Peyer's patch (tissue), 4 donors: Measurements from ENCODE around the gene ITGB7. TPM values are rescaled to one million over a fixed set of nuclear protein-coding genes. Genes with fewer than 3 reads are reported as not detected.

Source experiments
- DNase-seq, 3 donors: peaks; one replicate each; pipeline ENCODE4 v3.0.0-alpha.2; 2017 to 2019
- H3K27ac ChIP-seq, 4 donors: fragments of 200-600 bp; sonication (generic); one replicate each; pipeline ENCODE4 v1.5.1; 2016 to 2019
- H3K27me3 ChIP-seq, 2 donors: fragments of 200-600 bp; sonication (generic); one replicate each; pipeline ENCODE4 v1.5.1; 2019
- H3K36me3 ChIP-seq, 3 donors: fragments of 200-600 bp; sonication (generic); one replicate each; pipeline ENCODE4 v1.5.1; 2016 to 2019
- H3K4me1 ChIP-seq, 4 donors: fragments of 200-600 bp; sonication (generic); one replicate each; pipeline ENCODE4 v1.5.1; 2016 to 2019
- H3K4me3 ChIP-seq, 4 donors: fragments of 200-600 bp; sonication (generic); 1 replicate in 3 of 4; 2 replicates in 1 of 4; pipeline ENCODE4 v1.5.1; 2016 to 2019; ENCODE audit warnings: mild to moderate bottlenecking in 1 of 4
- H3K9me3 ChIP-seq, 4 donors: fragments of 200-600 bp; sonication (generic); one replicate each; pipeline ENCODE4 v1.5.1; 2016 to 2019; ENCODE audit warnings: mild to moderate bottlenecking in 1 of 4
- CTCF ChIP-seq, 6 experiments: fragments of 450-650 bp in 4 of 6; fragments of 200-600 bp in 2 of 6; sonication (generic) in 1 of 6; IDR thresholded peaks; one replicate each; pipeline ENCODE4 v1.5.1; 2017 to 2019; ENCODE audit warnings: antibody characterized with exemption in 6 of 6, mild to moderate bottlenecking in 3 of 6, moderate library complexity in 1 of 6
- POLR2A ChIP-seq, 2 donors: fragments of 450-650 bp; IDR thresholded peaks; one replicate each; pipeline ENCODE4 v1.5.1; 2017; ENCODE audit warnings: antibody characterized with exemption in 2 of 2, mild to moderate bottlenecking in 2 of 2, moderate library complexity in 2 of 2
- total RNA-seq, 4 donors: library from RNA; depleted of rRNA; stranded (reverse); fragments of >200 nt; gene quantifications; one replicate each; pipeline ENCODE4 v1.1.0, GENCODE V29; 2016

ITGB7 gene
- total RNA-seq, 4 donors from 2014 or later: 3.8 to 66.0 (median 4.4) TPM

DNA sequence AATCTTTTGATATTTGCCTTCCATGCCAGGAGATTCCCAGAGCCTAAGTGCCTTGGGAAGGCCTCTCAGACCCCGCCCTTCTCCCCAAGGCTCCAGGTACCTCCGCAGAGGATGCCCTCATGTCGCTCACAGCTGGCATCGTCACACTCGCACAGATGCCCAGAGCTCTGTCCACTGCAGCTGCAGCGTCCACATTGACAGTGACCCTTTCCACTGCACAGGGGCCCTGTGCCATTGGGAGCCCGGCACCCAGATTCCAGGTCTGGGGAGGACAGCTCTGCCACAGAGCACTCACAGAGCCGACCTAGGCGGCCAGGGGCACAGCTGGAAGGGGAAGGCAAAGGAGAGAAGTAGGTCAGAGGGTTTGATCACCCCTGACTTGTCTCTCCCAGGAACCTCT is 14.0 kb downstream of the ITGB7 start:
- no peak overlapping the region for H3K4me3 ChIP-seq
- H3K27me3 ChIP-seq: no peaks in the 10 kb centered on the region
- no peak overlapping the region for H3K27ac ChIP-seq
- H3K9me3 ChIP-seq: no peaks in the 10 kb centered on the region
- peaks cover 0 to 16% (median under 1%) of the 10 kb centered on the region in 4 donors for H3K4me1 ChIP-seq
- H3K36me3 ChIP-seq: peaks cover 0 to 18% (median 0%) of the 10 kb centered on the region in 3 donors
- TF ChIP-seq CTCF (IDR thresholded peaks at IDR 0.05): no peak
- TF ChIP-seq POLR2A (IDR thresholded peaks at IDR 0.05): no peak
- DNase-seq: peak in 1 of 3 donors; percentile 42

GRCh38 chr12:53192531-53193021 is 14.5 kb downstream of the ITGB7 start:
- Histone ChIP-seq H3K4me1 (peaks cover 0 to 11% (median 0%) of the 10 kb centered on the region in 4 donors), H3K27me3 (no peaks in the 10 kb centered on the region), H3K9me3 (no peaks in the 10 kb centered on the region), H3K27ac (no peak overlapping the region), H3K4me3 (no peak overlapping the region), H3K36me3 (peaks cover 0 to 22% (median 0%) of the 10 kb centered on the region in 3 donors)
- peak in 1 of 3 donors; percentile 43 for DNase-seq
- TF ChIP-seq POLR2A (IDR thresholded peaks at IDR 0.05): no peak
- TF ChIP-seq CTCF (IDR thresholded peaks at IDR 0.05): no peak

- Histone ChIP-seq H3K36me3 (peaks cover 0 to 28% (median 0%) of the 10 kb centered on the region in 3 donors), H3K9me3 (no peaks in the 10 kb centered on the region), H3K27me3 (no peaks in the 10 kb centered on the region), H3K27ac (no peak overlapping the region), H3K4me1 (peaks cover 0 to 8% (median 0%) of the 10 kb centered on the region in 4 donors), H3K4me3 (no peak overlapping the region)
- peak in 1 of 3 donors; percentile 40 for DNase-seq
- TF ChIP-seq POLR2A (IDR thresholded peaks at IDR 0.05): no peak
- TF ChIP-seq CTCF (IDR thresholded peaks at IDR 0.05): no peak
These were observed 15.0 kb downstream of the ITGB7 start for GRCh38 chr12:53191885-53192530.

- H3K36me3 ChIP-seq: peaks cover 0 to 35% (median 0%) of the 10 kb centered on the region in 3 donors
- DNase-seq: no peak
- no peak overlapping the region for H3K4me3 ChIP-seq
- H3K9me3 ChIP-seq: no peaks in the 10 kb centered on the region
- peaks cover 0 to 8% (median 0%) of the 10 kb centered on the region in 4 donors for H3K4me1 ChIP-seq
- TF ChIP-seq CTCF (IDR thresholded peaks at IDR 0.05) (no peak), POLR2A (IDR thresholded peaks at IDR 0.05) (no peak)
- H3K27me3 ChIP-seq: no peaks in the 10 kb centered on the region
- no peak overlapping the region for H3K27ac ChIP-seq
These were observed 15.8 kb downstream of the ITGB7 start for GRCh38 chr12:53191096-53191884.

DNA sequence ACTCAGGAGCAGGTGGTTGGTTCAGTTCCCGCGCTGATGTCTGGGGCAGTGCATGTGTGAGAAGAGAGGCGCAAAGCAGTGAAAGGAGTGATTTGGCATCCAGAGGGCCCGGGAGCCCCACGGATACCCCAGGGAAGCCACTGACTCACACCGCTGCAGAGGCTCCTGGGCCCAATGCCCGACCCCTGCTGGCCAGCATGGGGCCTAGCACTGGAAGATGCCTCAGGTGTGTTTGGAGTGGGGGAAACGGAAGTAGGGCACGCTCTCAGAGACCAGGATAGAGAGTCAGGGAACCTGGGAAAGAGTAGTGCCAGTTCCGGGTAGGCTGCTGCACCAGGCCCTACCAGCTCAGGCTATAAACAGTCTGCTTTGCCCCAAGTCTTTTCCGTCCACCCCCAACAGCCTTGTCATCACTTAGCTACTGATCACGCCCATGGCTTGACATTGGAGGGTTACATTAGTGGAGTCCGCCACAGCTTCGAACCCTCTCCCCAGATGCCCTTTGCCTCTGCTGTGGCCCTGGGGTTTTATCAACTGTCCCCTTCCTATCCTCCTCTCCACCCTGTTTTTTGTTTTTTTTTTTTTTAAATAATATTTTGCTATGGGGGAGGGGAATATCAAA is 16.8 kb downstream of the ITGB7 start:
- Histone ChIP-seq H3K27ac (peak overlapping the region in 1 of 4 donors; percentile 1), H3K36me3 (peaks cover 0 to 46% (median 0%) of the 10 kb centered on the region in 3 donors), H3K9me3 (no peaks in the 10 kb centered on the region)

More for the DNA sequence above, 16.8 kb downstream of the ITGB7 start:
- peak in 2 of 3 donors; percentile 68 to 77 for DNase-seq
- no peak overlapping the region for H3K4me3 ChIP-seq
- no peak for TF ChIP-seq POLR2A (IDR thresholded peaks at IDR 0.05)
- peak; percentile 44 to 75 (median 68) for TF ChIP-seq CTCF (IDR thresholded peaks at IDR 0.05)
- peaks cover 0 to 8% (median 0%) of the 10 kb centered on the region in 4 donors for H3K4me1 ChIP-seq
- H3K27me3 ChIP-seq: no peaks in the 10 kb centered on the region
